Nephron progenitor cell (in vitro differentiated cells): ENCODE data around the gene ARHGEF4.

Experiments used
- DNase-seq: peaks from one replicate; pipeline ENCODE4 v3.0.0; 2021
- H3K27ac Mint-ChIP-seq: 2 replicates; pipeline ENCODE4 v1.8.0; 2021; ENCODE audit warnings: mild to moderate bottlenecking, moderate library complexity, mixed read lengths
- H3K27me3 Mint-ChIP-seq: 2 replicates; pipeline ENCODE4 v1.8.0; 2021; ENCODE audit warnings: mild to moderate bottlenecking, low read depth, mixed read lengths; ENCODE audit not compliant: poor library complexity
- H3K36me3 Mint-ChIP-seq: 2 replicates; pipeline ENCODE4 v1.8.0; 2021; ENCODE audit warnings: low read depth, mixed read lengths
- H3K4me1 Mint-ChIP-seq: 2 replicates; pipeline ENCODE4 v1.8.0; 2021; ENCODE audit warnings: mixed read lengths
- H3K4me3 Mint-ChIP-seq: 2 replicates; pipeline ENCODE4 v1.8.0; 2021; ENCODE audit warnings: mild to moderate bottlenecking, moderate library complexity, mixed read lengths
- H3K9me3 Mint-ChIP-seq: 2 replicates; pipeline ENCODE4 v1.8.0; 2021; ENCODE audit warnings: mild to moderate bottlenecking, moderate library complexity, mixed read lengths
- CTCF ChIP-seq: fragments of 200-600 bp; sonication (generic); IDR thresholded peaks from 2 replicates; pipeline ENCODE4 v1.5.0; 2021; ENCODE audit warnings: antibody characterized with exemption

The ARHGEF4 gene

DNA sequence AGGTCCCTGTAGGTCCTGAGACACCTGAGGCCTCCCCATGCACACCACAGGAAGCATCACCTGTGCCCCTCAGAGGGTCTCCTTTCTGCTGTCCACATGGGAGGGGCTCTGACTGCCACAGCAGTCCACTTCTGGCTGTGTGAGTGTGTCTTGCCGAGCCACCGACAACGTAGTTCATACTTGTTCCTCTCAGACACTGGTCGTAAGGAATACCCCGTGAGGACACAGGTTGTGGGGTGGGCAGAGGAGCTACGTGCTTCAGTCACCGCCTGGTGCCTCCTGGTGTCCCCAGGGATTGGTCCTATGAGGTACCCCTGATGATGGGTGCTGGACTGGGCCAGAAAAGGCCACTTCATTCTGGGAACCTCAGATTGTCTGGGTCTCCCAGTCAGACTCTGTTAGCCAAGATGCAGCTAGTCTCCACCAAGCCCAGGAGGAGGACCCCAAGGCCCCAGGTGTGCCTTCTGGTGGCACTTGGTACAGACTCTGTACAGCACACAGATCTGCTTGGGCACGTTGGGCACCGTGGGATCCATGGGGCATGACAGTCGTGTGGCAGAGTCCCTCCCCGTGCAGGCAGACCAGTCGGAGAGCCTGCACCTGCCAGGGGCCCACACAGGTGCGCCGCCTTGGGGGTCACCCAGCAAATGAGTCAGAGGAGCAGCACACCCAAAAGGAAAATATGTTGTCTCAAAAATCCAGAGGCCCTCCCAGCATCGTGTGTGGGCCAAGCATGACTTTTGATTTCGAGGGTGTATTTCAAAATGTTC, 2.5 kb downstream of the ARHGEF4 start:
- no peak for TF ChIP-seq CTCF
- Mint-ChIP-seq H3K27me3 (peaks cover 78% of the 10 kb centered on the region), H3K4me1 (peaks cover 14% of the 10 kb centered on the region), H3K27ac (no peak overlapping the region), H3K9me3 (no peaks in the 10 kb centered on the region), H3K36me3 (no peaks in the 10 kb centered on the region), H3K4me3 (no peak overlapping the region)
- DNase-seq = no peak

- peaks cover 68% of the 10 kb centered on the region for H3K27me3 Mint-ChIP-seq
- no peaks in the 10 kb centered on the region for H3K36me3 Mint-ChIP-seq
- no peak overlapping the region for H3K27ac Mint-ChIP-seq
- DNase-seq = no peak
- no peak overlapping the region for H3K4me3 Mint-ChIP-seq
- no peak for TF ChIP-seq CTCF
- H3K9me3 Mint-ChIP-seq = no peaks in the 10 kb centered on the region
- peaks cover 5% of the 10 kb centered on the region for H3K4me1 Mint-ChIP-seq
These were observed 3.8 kb downstream of the ARHGEF4 start for GRCh38 chr2:130840506-130840905.

- H3K27me3 Mint-ChIP-seq = peaks cover 55% of the 10 kb centered on the region
These were observed 5.1 kb downstream of the ARHGEF4 start for GRCh38 chr2:130841741-130842365.

DNA sequence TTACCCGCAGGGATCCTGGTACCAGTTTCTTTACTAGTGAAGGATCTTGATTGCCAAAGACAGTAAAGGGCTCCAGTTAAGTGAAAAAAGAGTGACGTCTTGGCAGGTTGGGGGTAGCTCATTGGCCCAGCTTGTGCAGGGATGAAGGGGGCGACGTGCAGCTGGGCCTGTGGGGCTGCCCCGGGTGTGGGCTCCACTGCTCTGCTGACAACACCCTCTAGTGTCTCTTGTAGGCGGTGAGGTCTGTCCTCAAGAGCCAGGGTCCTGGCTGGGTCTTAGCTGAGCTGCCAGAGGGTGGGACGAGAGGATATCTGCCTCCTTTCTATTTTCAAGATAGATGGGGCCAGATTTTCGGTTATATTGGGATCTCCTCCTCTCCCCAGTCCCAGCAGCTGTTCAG, 6.1 kb downstream of the ARHGEF4 start:
- Mint-ChIP-seq H3K27ac (no peak overlapping the region), H3K4me1 (peaks cover 18% of the 10 kb centered on the region), H3K27me3 (peaks cover 48% of the 10 kb centered on the region)

More at GRCh38 chr2:130841741-130842365, 5.1 kb downstream of the ARHGEF4 start:
- Mint-ChIP-seq H3K4me3 (no peak overlapping the region), H3K36me3 (no peaks in the 10 kb centered on the region), H3K9me3 (no peaks in the 10 kb centered on the region), H3K4me1 (peaks cover 18% of the 10 kb centered on the region), H3K27ac (no peak overlapping the region)
- no peak for TF ChIP-seq CTCF
- no peak for DNase-seq

GRCh38 chr2:130843321-130843985, 6.7 kb downstream of the ARHGEF4 start:
- no peak for TF ChIP-seq CTCF
- DNase-seq = no peak
- no peaks in the 10 kb centered on the region for H3K9me3 Mint-ChIP-seq
- H3K4me1 Mint-ChIP-seq = peaks cover 21% of the 10 kb centered on the region
- no peak overlapping the region for H3K27ac Mint-ChIP-seq
- H3K4me3 Mint-ChIP-seq = no peak overlapping the region
- peaks cover 42% of the 10 kb centered on the region for H3K27me3 Mint-ChIP-seq
- no peaks in the 10 kb centered on the region for H3K36me3 Mint-ChIP-seq

More for the DNA sequence above, 6.1 kb downstream of the ARHGEF4 start:
- no peak overlapping the region for H3K4me3 Mint-ChIP-seq
- DNase-seq = no peak
- no peaks in the 10 kb centered on the region for H3K9me3 Mint-ChIP-seq
- no peaks in the 10 kb centered on the region for H3K36me3 Mint-ChIP-seq
- TF ChIP-seq CTCF = no peak
